Muscle layer of colon (tissue), 2 donors: ENCODE results near the gene RYR2.

Experiments
- H3K27ac ChIP-seq: one replicate; pipeline ENCODE4 v1.7.0; 2013; ENCODE audit warnings: low read depth, mild to moderate bottlenecking, low read length, moderate library complexity
- H3K27me3 ChIP-seq, 2 donors: one replicate each; pipeline ENCODE4 v1.7.0; 2013; ENCODE audit warnings: low read length in 2 of 2, mild to moderate bottlenecking in 2 of 2; ENCODE audit not compliant: insufficient read depth in 2 of 2, control insufficient read depth in 1 of 2
- H3K36me3 ChIP-seq: one replicate; pipeline ENCODE4 v1.7.0; 2013; ENCODE audit warnings: mild to moderate bottlenecking, low read length; ENCODE audit not compliant: insufficient read depth
- H3K4me1 ChIP-seq: one replicate; pipeline ENCODE4 v1.7.0; 2013; ENCODE audit warnings: mild to moderate bottlenecking, low read length; ENCODE audit not compliant: insufficient read depth
- H3K4me3 ChIP-seq, 2 donors: one replicate each; pipeline ENCODE4 v1.7.0; 2013; ENCODE audit warnings: low read length in 2 of 2, low read depth in 1 of 2, mild to moderate bottlenecking in 1 of 2, moderate library complexity in 1 of 2
- H3K9ac ChIP-seq: one replicate; pipeline ENCODE4 v1.7.0; 2013; ENCODE audit warnings: low read length
- H3K9me3 ChIP-seq: one replicate; pipeline ENCODE4 v1.7.0; 2013; ENCODE audit warnings: mild to moderate bottlenecking, low read length
- donor health status: abdominal sarcoma.
- donor health status: Adenocarcinoma of cecum.

RYR2 gene

DNA sequence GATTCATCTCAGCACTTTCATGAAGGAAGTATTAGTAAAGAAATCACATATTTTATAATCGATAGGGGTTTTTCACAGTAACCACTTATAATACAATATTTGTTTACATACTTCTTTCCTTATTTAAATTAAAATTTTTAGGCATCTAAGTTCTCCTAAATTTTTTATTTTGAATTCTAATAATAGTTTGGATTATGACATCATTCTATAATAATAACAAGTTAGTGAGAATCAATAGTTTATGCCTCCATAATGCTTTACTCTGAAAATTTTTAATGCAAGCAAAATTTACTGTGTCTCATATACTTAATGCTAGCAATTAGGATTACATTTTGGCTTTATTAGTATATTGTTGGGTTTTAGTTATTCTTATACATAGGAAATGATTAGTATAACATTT is 596.6 kb downstream of the RYR2 start:
- no peak overlapping the region for H3K27ac ChIP-seq
- no peak overlapping the region for H3K9ac ChIP-seq
- H3K9me3 ChIP-seq, result no peaks in the 10 kb centered on the region
- no peak overlapping the region for H3K4me3 ChIP-seq
- H3K27me3 ChIP-seq, result no peaks in the 10 kb centered on the region
- H3K4me1 ChIP-seq, result no peaks in the 10 kb centered on the region
- H3K36me3 ChIP-seq, result no peaks in the 10 kb centered on the region

DNA sequence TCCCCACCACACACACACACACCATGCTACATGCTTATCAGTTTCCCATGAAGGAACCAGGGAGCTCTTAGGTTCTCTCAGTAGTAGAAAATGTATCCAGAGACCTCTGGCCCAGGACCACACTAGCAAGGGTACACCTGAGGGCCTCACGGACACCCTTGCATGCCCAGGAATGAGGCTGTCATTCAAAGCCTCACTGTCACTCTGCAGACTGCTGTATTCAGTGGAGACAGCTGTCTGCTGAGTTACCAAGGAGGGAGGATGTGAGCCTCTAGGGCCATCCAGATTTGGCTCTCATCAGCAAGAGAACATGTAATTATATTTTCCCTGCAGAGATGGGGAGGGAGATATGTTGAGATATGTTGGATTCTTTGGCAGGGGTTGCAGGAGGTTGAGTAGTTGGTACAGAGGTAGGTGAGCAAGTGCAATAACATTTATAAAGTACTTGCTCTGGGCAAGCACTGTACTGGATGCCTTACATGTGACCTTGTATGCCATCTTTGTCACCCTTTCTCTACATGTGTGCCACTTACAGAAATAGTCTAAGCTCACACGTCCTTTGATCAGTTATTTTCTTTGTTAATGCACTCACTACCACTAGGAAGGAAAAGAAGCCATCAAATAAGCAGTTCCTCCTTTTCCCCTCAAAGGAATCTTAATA is 598.2 kb downstream of the RYR2 start:
- no peaks in the 10 kb centered on the region for H3K9me3 ChIP-seq
- H3K27me3 ChIP-seq, result no peaks in the 10 kb centered on the region
- H3K4me3 ChIP-seq, result no peak overlapping the region
- H3K36me3 ChIP-seq, result no peaks in the 10 kb centered on the region
- H3K27ac ChIP-seq, result no peak overlapping the region
- no peaks in the 10 kb centered on the region for H3K4me1 ChIP-seq
- no peak overlapping the region for H3K9ac ChIP-seq

DNA sequence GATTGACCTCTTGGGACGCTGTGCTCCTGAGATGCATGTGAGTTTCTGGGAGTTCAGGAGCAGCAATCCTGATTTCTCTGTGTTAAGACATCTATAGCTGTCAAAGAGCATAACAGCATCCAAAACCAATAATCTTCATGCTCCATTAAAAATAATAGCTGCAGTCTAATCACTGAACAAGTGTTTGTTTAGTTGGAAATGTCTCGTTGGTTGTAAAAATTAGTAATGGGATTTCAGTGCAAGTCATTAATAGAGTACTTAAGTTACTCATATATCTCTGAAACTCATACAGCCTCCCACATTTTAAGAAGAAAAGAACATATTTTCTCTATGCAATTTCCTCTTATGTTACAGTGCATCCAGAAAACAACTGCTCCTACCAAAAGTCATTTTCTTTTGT is 599.0 kb downstream of the RYR2 start:
- Histone ChIP-seq H3K4me1 (no peaks in the 10 kb centered on the region), H3K36me3 (no peaks in the 10 kb centered on the region), H3K9me3 (no peaks in the 10 kb centered on the region), H3K27ac (no peak overlapping the region), H3K9ac (no peak overlapping the region), H3K27me3 (no peaks in the 10 kb centered on the region), H3K4me3 (no peak overlapping the region)

DNA sequence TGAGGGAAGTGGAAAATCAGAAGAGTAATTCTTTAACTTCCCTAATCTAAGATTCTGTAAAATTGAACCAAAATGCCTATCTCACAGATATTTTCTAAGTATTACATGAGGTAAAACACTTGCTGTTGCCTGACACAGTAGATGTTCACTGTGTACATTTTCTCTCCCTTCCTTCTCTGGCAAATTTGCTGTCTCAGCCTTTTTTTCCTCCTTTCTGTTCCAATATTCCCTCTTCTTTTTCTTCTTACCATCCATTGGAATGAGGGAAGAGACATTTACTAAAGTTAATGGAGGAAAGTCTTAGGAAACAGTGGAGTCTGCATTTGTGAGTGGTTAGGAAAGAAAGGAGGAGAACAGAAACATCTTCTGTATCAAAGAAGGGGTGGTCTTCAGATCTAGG is 608.8 kb downstream of the RYR2 start:
- no peaks in the 10 kb centered on the region for H3K9me3 ChIP-seq
- no peak overlapping the region for H3K4me3 ChIP-seq
- H3K27me3 ChIP-seq, result no peaks in the 10 kb centered on the region
- H3K36me3 ChIP-seq, result no peaks in the 10 kb centered on the region
- H3K27ac ChIP-seq, result no peak overlapping the region
- H3K4me1 ChIP-seq, result no peaks in the 10 kb centered on the region
- no peak overlapping the region for H3K9ac ChIP-seq

DNA sequence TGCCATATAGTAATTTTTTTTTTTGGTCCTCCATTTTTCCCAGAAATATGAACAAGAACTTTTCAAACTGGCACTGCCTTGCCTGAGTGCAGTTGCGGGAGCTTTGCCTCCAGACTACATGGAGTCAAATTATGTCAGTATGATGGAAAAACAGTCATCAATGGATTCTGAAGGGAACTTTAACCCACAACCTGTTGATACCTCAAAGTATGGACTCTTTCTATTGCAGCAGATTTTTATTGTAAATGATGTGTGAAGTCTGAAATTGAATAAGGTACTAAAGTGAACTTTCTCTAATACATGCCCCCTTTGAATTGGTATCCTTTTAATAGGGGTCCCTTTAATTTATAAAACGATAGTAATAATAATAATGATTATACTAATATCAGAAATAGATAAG is 613.8 kb downstream of the RYR2 start:
- no peak overlapping the region for H3K27ac ChIP-seq
- no peaks in the 10 kb centered on the region for H3K36me3 ChIP-seq

DNA sequence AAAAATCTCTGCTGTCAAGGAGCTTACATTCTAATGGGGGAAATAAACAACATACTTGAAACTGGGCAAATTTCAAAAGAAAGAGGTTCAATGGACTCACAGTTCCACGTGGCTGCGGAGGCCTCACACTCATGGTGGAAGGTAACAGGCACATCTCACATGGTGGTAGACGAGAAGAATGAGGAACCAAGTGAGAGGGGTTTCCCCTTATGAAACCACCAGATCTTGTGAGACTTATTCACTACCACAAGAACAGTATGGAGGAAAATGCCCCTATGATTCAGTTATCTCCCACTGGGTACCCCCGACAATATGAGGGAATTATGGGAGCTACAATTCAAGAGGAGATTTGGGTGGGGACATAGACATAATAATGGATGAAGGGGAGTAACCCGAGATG is 622.4 kb downstream of the RYR2 start:
- H3K9ac ChIP-seq, result no peak overlapping the region
- no peaks in the 10 kb centered on the region for H3K36me3 ChIP-seq
- H3K27me3 ChIP-seq, result no peaks in the 10 kb centered on the region
- no peak overlapping the region for H3K27ac ChIP-seq
- H3K4me1 ChIP-seq, result no peaks in the 10 kb centered on the region
- no peak overlapping the region for H3K4me3 ChIP-seq
- no peaks in the 10 kb centered on the region for H3K9me3 ChIP-seq

More for the DNA sequence above, 613.8 kb downstream of the RYR2 start:
- no peaks in the 10 kb centered on the region for H3K27me3 ChIP-seq
- H3K9me3 ChIP-seq, result no peaks in the 10 kb centered on the region
- H3K9ac ChIP-seq, result no peak overlapping the region
- no peak overlapping the region for H3K4me3 ChIP-seq
- H3K4me1 ChIP-seq, result no peaks in the 10 kb centered on the region

DNA sequence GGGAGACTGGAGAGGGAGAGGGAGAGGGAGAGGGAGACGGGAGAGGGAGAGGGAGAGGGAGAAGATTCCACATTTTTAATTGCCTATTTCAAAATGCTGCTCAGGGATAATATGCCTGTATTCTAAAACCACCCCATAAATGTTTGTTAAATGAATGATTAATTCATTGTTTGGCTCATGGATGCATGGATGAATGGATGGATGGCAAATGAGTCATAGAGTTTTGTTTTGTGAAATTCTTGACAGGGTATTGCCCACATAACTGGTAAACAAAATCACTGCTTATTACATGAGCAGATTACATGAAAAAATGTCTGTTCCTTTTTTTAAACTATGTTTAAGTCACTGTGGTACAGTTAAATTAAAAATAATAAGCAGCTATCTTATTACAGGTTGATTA is 628.3 kb downstream of the RYR2 start:
- H3K9ac ChIP-seq, result no peak overlapping the region
- no peaks in the 10 kb centered on the region for H3K9me3 ChIP-seq

DNA sequence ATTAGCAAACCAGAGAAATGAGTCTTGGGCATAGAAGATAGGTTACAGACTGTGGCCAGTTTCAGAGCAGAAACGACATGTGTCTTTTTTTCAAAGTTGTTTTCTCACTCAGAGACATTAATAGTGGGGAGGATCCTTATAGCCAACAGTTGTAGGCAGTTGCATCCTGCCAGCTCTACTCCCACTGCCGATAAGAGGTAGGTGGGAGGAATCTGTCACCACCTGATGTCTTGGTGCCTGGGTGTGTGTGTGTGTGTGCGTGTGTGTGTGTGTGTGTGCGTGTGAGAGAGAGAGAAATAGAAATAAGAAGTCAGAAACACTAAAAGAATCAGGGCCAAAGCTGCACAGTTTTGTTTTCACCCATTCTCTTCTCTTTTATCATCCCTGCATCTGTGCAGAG is 629.3 kb downstream of the RYR2 start:
- H3K4me3 ChIP-seq, result no peak overlapping the region
- H3K36me3 ChIP-seq, result no peaks in the 10 kb centered on the region
- no peak overlapping the region for H3K9ac ChIP-seq
- H3K4me1 ChIP-seq, result no peaks in the 10 kb centered on the region
- H3K9me3 ChIP-seq, result no peaks in the 10 kb centered on the region
- no peak overlapping the region for H3K27ac ChIP-seq
- no peaks in the 10 kb centered on the region for H3K27me3 ChIP-seq

More for the DNA sequence above, 628.3 kb downstream of the RYR2 start:
- Histone ChIP-seq H3K36me3 (no peaks in the 10 kb centered on the region), H3K4me1 (no peaks in the 10 kb centered on the region), H3K27me3 (no peaks in the 10 kb centered on the region), H3K4me3 (no peak overlapping the region), H3K27ac (no peak overlapping the region)

DNA sequence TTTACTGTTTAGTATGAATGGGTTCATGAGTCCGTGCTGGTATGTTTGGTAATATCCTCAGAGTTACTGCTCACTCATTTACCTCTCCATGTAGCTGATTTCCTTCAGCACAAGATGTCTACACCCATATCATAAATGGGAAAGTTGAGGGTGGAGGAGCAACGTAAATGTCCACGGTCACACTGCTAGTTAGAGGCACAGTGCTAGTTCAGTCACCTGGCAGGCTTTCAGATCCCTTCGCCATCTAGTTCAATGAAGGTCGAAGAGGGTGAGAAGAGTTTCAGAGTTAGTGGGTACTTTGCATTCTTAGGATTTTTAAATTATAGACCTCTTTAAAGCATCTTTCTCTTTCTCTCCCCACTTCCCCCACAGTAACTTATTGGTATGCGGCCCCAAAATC is 630.0 kb downstream of the RYR2 start:
- Histone ChIP-seq H3K4me1 (no peaks in the 10 kb centered on the region), H3K27me3 (no peaks in the 10 kb centered on the region), H3K27ac (no peak overlapping the region), H3K9me3 (no peaks in the 10 kb centered on the region), H3K9ac (no peak overlapping the region), H3K36me3 (no peaks in the 10 kb centered on the region), H3K4me3 (no peak overlapping the region)

DNA sequence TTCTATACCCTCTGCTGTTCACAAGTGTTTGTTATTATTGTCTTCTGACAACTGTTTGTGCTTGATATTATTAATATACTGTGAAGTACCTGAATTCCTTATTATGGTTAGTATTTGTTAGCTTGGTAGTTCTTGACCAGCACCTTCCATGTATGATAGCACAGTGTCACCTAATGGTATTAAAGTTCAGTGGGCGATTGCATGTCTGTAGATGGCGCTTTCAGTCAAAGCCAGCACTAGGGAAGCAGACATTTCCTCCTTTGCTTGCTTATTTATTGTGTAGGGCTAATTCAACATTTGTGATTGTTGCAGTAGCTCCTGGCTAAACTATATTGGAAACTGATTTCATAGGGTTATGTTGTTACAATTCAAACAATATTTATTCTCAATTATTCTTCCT is 630.8 kb downstream of the RYR2 start:
- no peaks in the 10 kb centered on the region for H3K9me3 ChIP-seq
- no peak overlapping the region for H3K27ac ChIP-seq
- no peaks in the 10 kb centered on the region for H3K4me1 ChIP-seq
- H3K9ac ChIP-seq, result no peak overlapping the region
- H3K4me3 ChIP-seq, result no peak overlapping the region
- no peaks in the 10 kb centered on the region for H3K27me3 ChIP-seq
- no peaks in the 10 kb centered on the region for H3K36me3 ChIP-seq

DNA sequence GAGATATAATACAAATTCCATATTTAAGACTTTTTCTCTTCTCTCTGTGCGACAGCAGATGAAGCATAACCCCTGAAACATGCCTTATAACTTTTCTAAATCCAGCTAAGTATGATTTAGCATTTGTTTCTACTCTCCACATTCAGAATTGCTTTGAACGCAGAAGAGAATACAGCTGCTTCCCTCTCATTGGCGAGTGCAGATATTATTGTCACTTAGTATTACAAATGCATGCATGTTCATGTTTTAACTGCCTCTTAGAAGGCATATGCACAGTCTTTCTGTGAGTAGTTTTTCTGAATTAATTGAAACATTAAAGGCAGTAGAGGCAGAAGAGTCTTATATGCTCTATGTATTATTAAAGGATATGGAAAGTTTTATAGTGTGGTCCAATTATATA is 631.6 kb downstream of the RYR2 start:
- Histone ChIP-seq H3K27me3 (no peaks in the 10 kb centered on the region), H3K4me1 (no peaks in the 10 kb centered on the region), H3K4me3 (no peak overlapping the region), H3K9ac (no peak overlapping the region), H3K27ac (no peak overlapping the region), H3K36me3 (no peaks in the 10 kb centered on the region), H3K9me3 (no peaks in the 10 kb centered on the region)

DNA sequence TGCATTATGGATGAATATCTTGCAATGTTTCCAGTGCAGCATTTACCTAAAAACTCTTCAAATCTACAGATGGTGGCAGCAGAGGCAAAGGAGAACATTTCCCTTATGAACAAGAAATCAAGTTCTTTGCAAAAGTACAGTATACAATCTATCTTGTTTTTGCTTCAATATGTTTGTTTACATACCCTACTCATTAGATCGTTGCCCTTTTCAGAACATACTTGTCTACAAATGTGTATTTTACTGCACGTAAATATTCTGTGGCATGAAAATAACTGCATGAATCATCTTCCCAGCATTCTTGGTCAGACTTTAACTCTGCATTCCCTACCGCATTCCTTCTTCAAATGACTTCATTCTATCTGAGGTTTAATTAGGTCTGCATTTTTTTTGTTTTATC is 636.0 kb downstream of the RYR2 start:
- Histone ChIP-seq H3K27ac (no peak overlapping the region), H3K27me3 (no peaks in the 10 kb centered on the region), H3K4me1 (no peaks in the 10 kb centered on the region), H3K4me3 (no peak overlapping the region), H3K36me3 (no peaks in the 10 kb centered on the region), H3K9ac (no peak overlapping the region), H3K9me3 (no peaks in the 10 kb centered on the region)
